HG03565 (cell line): Measurements from ENCODE around the gene CUL1.

ENCODE experiments used
- ATAC-seq: cut with Tn5 transposase; IDR thresholded peaks from one replicate; pipeline ENCODE4 v1.9.1; 2021; ENCODE audit warnings: mild to moderate bottlenecking, moderate library complexity; ENCODE audit not compliant: unreplicated experiment

The CUL1 gene

DNA sequence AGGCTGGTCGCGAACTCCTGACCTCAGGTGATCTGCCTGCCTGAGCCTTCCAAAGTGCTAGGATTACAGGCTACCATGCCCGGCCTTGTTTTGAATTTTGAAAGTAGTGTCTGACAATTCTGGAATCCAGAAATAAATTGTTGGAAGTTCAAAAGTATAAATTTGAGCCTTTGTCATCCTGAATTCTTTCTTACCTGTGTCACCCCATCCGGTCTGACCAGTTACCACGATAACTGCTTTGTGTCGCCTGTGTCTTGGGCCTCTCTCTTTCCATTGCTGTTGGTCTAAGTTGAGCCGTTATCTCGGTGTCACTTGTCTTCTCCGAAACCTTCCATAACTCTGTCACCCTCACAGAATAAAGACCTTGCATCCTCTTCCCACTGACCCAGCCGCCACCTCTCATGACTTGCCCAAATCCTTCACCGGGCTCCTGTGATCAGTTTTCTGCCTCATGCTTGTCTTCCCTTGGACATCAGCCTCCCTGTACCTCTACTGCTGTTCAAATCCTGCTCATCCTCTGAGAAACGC, 18.6 kb downstream of the CUL1 start:
- ATAC-seq = no peak

DNA sequence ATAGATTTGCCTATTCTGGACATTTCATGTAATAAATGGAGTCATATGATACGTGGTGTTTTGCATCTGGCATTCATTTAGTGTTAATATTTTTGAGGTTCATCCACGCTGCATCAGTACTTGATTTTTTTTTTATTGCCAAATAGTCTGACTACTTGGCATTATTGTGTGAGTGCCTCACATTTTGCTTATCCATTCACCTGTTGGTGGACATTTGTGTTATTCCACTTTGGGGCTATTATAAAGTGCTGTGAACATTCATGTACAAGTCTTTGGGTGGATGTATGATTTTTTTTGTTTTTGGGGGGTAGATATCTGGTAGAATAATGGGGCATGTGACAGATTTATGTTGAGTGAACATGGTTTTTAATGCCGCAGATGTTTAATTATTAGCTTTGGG, 19.7 kb downstream of the CUL1 start:
- ATAC-seq = no peak

DNA sequence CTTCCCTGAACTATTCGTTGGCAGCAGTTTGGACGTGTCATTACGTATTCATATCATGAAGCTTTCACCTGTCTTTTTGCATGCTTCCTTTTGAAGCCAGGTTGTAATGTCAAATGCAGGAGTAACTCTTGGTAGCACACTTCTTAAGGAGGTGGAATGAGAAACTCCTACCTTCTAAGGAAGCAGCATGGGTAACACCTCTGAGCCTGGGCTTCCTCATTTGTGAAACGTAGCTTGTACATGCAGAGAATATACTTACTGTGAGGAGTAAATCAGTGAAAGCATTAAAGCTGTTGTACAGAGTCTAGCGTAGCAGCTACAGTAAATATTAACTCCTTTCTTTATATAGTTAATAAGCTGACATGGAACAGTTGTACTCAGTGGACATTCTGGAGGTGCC, 21.1 kb downstream of the CUL1 start:
- ATAC-seq = no peak

DNA sequence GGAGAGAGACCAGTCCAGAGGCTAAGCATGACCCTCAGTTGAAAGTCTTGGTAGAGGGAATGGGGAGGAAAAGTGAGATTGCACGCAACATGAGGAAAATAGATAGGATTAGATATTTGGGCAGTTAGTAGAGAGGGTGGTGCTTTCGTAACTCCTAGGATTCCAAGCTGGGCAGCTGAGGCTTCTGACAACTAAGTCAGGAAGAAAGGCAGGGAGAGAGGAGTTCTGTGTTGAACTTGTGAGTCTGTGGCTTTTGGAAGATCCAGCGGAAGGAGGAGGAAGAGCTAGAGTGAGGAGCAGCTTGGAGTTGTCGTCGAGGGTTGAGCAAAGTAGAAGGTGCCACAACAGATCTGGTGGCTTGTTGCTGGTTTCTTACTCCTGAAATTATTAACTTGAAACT, 21.8 kb downstream of the CUL1 start:
- ATAC-seq = no peak

- ATAC-seq = no peak
Measured at GRCh38 chr7:148721390-148721789, 22.7 kb downstream of the CUL1 start.

GRCh38 chr7:148722340-148723165, 23.9 kb downstream of the CUL1 start:
- no peak for ATAC-seq

DNA sequence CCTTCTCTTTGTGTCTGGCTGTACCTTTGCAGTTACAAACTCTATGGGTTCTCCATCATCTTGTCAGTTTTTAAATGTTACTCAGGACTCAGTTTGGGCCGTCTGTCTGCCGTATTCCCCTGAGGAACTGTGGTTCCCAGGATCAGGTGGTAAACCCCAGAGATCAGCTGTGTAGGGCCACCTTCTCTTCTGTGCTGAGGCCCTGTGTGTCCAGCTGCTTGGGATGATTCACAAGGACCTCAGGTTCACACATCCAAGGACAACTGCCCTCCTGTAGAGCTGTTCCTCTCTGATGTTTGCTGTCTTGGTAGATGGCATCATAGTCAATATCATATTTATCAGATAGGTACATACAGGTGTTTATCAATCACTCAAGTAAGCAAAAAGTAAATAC, 24.5 kb downstream of the CUL1 start:
- ATAC-seq = no peak

GRCh38 chr7:148723846-148724245, 25.1 kb downstream of the CUL1 start:
- no peak for ATAC-seq

DNA sequence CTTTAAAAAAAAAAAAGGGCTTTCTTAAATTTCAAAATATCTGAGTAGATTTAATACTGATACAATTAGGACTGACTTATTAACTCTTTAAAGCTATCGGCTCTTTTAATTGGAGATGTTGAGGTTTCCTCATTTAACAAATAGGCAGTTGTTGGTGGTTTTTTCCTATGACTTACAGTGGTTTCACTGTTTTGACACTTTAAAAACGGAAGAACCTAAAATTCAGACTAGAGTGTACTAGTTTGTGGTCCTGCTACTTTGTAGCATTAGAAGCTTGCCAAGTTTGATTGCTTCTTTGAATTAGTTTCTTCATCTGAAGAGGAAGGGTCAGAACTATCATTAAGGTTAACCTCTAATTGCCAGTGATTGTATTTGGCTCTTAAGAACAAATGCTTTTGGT, 27.7 kb downstream of the CUL1 start:
- no peak for ATAC-seq

DNA sequence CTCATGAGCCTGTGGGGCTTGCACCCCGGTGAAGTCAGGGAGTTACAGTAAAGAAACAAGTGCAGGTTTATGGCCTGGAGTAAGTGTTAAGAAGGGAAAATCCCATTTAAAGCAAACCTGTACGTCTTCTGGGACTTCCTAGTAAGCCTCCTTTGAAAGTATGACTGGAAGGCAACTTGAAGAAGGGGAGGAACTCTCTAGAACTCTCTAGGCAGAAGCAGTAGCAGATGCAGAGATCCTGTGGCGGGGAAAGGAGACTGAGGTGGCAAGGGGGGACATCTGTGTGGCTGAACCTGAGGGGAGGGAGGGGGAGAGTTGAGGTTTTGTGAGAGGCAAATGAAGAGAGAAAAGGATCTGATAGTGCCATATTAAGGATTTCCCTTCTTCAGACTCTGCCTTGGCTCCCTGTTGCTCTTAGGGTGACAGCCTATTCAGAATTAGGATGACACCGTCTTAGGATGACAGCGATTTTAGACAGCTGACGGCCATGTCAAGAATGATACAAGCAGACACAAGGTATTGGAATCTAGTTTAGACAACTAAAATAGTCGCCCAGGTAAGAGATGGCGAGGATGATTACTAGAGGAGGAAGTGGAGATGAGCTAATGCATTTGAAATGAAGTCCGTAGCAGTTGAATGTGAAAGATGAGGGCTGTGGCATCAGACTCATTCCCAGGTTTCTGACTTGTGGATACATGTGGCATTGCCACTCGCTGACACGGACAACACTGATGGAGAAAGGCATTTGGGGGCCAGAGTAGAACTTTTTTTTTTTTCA, 29.0 kb downstream of the CUL1 start:
- no peak for ATAC-seq

- ATAC-seq = no peak
Measured at GRCh38 chr7:148729984-148730733, 31.5 kb downstream of the CUL1 start.

- ATAC-seq = no peak
Measured at GRCh38 chr7:148732862-148733261, 34.2 kb downstream of the CUL1 start.

DNA sequence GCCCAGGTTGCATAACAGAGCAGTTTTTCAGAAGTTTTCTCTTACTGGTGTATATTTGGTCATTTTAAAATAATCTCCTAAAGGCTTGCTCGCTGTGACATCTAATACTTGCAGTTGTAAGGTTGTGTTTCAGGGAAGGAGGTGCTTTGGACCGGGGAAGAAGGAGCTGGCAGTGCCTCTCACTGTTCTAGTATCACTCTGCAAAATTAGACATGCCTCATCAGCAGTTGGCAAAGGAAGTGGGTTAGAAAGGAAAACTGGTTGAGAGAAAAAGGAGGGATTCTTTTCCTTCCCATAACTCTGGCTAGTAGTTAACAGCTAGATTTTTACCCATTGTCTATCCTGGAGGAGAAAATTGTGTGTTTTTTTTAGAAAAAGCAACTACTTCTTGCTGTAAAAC, 34.8 kb downstream of the CUL1 start:
- no peak for ATAC-seq

DNA sequence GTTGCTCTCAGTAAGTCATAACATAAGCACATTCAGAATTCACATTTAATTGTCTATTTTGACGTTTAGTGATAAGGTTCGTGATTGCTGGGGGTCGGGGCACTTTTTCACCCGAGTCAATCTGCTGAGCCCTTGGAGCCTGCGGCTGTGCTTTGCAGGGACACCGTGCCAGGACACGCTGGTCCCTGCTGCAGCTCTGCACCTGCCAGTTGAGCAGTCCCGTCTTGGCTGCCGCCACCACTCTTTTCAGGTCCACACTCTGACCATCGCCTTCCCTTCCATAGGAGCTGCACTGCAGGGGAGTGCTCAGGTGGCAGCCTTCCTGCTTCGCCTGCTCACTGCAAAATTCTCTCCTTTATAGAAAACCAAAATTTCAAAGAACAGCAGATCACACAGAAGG, 36.4 kb downstream of the CUL1 start:
- no peak for ATAC-seq

- ATAC-seq = no peak
Measured at GRCh38 chr7:148735967-148736366, 37.3 kb downstream of the CUL1 start.

DNA sequence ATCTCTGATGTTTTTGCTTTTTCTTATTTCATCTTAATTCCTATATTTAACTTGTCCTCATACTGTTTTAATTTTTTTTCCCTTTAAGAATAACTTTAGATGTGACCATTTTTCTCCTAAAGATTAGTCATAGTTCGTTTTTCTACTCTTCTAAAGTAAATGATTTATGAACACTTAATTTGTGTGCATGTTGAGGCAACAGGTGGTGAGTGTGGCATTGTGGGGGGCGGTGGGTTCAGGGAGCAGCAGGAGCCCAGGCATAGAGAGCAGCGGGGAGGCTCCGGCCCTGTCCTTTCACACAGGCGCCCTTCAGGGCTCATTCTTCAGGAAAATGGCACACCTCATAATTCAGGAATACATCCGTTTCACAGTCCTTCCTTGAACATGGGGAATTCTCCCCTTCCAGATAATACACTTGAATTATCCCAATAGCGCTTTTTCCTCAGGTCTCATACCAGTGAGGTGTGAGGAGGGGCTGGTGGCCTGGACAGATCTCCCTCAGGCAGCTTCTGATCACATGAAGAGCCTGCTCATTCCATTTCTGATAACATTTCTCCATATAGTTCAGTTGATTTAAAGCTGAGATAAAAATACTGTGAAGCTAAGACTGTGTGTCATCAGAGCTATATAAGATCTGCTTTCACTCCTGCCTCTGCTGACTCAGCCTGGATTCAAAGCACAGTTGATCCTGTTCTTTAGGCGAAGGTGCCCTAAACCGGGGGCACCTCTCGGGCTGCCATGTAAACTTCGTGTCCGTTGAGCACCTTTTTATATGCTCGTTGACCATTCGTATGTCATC, 40.2 kb downstream of the CUL1 start:
- ATAC-seq = no peak

GRCh38 chr7:148746135-148746534, 47.4 kb downstream of the CUL1 start:
- ATAC-seq = no peak

GRCh38 chr7:148747274-148747673, 48.6 kb downstream of the CUL1 start:
- ATAC-seq = no peak

- no peak for ATAC-seq
Measured at GRCh38 chr7:148750442-148751355, 52.0 kb downstream of the CUL1 start.

GRCh38 chr7:148753224-148753623, 54.5 kb downstream of the CUL1 start:
- ATAC-seq = no peak
